ENCODE measurements around the gene TXNL1.

The TXNL1 gene

GRCh38 chr18:56565551-56566345 is 72.6 kb downstream of the TXNL1 start:
- DNase-seq = no peak

GRCh38 chr18:56565046-56565445 is 73.3 kb downstream of the TXNL1 start:
- no peak for DNase-seq

- DNase-seq = no peak
Observed at GRCh38 chr18:56563568-56563967, 74.8 kb downstream of the TXNL1 start.

- DNase-seq = no peak
Observed at GRCh38 chr18:56562479-56562878, 75.9 kb downstream of the TXNL1 start.

- no peak for DNase-seq
Observed at GRCh38 chr18:56560992-56561391, 77.4 kb downstream of the TXNL1 start.

GRCh38 chr18:56559044-56559443 is 79.3 kb downstream of the TXNL1 start:
- no peak for DNase-seq

- no peak for DNase-seq
Observed at GRCh38 chr18:56556907-56557306, 81.5 kb downstream of the TXNL1 start.

GRCh38 chr18:56550121-56550520 is 88.3 kb downstream of the TXNL1 start:
- DNase-seq = no peak
